HG03060 (cell line): ENCODE measurements around the gene PHTF1.
"Not testable (repeated sequence)": the region's sequence is repeated elsewhere in the genome, so short reads cannot be mapped to it uniquely, and the experiment has no call there.

Experiments used
- ATAC-seq: cut with Tn5 transposase; IDR thresholded peaks from one replicate; pipeline ENCODE4 v1.9.1; 2021; ENCODE audit warnings: low read depth, moderate number of reproducible peaks; ENCODE audit not compliant: unreplicated experiment

The PHTF1 gene

DNA sequence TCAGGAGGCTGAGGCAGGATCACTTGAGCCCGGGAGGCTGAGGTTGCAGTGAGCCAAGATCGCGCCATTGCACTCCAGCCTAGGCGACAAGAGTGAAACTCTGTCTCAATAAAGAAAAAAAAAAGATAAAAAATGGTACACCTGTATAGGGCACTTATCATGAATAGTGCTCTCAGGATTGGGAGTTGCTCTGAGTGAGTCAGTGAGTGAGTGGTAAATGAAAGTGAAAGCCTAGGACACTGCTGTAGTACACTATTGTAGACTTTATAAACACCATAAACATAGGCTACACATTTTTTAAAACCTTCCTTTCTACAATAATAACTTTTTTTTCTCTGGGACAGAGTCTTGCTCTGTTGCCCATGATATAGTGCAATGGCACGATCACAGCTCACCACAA lies 16.8 kb downstream of the PHTF1 start:
- no peak for ATAC-seq

DNA sequence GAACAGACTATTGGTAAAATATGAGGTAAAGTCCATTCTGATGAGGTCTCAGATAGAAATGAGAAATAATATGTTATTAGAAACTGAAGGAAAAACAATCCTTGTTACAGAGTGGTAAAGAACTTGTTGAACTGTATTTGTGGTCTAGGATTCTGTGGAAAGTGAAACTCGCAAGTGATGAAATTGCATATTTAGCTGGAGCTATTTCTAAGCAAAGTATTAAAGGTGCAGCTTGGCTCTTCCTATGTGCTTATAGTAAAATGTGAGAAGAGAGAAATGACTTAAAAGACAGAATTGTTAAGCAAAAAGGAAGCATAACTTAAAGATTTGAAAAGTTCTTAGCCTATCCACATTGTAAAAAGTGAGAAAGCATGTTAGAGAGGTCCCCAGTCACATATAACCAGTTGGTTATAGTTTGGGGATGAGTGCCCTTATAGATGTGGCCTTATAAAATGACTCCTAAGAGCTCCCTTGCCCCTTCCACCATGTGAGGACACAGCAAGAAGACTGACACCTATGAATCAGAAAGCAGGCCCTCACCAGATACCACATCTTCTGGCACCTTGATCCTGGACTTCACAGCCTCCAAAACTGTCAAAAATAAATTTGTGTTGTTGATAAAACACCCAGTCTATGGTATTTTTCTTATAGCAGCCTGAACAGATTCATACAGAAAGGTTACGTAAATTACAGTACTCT lies 24.8 kb downstream of the PHTF1 start:
- ATAC-seq = no peak

DNA sequence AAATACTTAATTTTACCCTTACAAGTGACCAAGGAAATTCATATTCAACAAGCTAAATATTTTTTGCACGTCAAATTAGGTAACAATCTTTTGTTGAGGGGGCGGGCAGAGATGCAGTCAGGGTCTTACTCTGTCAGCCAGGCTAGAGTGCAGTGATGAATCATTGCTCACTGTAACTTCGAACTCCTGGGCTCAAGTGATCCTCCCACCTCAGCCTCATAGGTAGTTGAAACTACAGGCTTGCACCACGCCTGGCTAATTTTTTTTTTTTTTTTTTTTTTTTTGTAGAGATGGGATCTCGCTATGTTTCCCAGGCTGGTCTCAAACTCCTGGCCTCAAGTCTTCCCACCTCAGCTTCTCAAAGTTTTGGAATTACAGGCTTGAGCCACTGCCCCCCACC lies 26.5 kb downstream of the PHTF1 start:
- no peak for ATAC-seq

DNA sequence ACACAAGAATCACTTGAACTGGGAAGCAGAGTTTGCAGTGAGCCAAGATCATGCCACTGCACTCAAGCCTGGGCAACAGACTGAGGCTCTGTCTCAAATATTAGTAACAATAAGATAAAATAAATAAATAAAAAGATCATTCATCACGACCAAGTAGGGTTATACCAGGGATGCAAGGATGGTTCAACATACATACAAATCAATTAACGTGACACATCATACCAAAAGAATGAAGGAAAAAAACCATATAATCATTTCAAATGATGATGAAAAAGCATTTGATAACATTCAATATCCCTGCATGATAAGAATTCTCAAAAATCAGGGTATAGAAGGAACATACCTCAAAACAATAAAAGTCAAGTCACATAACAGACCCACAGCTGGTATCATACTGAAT lies 38.3 kb downstream of the PHTF1 start:
- ATAC-seq = no peak

DNA sequence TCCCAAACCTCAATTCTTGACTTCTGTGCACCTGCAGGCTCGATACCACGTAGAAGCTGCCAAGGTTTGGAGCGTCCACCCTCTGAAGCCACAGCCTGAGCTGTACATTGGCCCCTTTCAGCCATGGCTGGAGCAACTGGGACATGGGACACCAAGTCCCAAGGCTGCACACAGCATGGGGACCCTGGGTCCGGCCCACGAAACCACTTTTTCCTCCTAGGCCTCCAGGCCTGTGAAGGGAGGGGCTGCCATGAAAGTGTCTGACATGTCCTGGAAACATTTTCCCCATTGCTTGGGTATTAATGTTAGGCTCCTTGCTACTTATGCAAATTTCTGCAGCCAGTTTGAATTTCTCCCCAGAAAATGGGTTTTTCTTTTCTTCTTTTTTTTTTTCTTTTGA lies 40.7 kb downstream of the PHTF1 start:
- not testable (repeated sequence) for ATAC-seq

DNA sequence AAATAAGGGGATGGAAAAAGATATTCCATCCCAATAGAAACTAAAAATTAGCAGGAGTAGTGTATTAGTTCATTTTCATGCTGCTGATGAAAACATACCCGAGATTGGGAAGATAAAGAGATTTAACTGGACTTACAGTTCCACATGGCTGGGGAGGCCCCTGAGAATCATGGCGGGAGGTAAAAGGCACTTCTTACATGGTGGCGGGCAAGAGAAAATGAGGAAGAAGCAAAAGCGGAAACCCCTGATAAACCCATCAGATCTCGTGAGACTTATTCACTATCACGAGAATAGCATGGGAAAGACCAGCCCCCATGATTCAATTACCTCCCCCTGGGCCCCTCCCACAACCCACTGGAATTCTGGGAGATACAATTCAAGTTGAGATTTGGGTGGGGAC lies 41.8 kb downstream of the PHTF1 start:
- not testable (repeated sequence) for ATAC-seq

DNA sequence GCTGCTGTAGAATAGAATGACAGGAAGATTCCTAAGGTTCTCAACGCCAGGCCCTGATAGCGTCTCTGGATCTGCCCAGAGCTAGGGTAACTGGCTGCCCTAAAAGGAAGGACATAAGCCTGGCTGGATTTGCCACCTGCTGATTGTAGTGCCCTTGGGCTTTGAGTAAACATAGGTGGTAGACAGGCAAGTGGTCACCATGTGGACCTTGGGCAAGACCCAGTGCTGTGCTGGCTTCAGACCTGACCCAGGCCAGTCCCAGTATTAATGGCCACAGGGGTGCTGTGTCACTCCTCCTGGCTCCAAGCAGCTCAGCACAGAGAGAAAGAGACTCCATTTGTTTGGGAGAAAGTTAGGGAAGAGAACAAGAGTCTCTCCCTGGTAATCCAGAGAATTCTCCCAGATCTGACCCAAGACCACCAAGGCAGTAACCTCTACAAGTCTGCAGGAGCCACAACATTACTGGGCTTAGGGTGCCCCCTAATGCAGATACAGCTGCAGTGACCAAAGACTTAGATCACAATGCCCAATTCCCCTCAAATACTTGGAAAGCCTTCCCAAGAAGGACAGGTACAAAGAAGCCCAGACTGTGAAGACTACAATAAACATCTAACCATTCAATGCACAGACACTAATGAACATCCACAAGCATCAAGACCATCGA lies 44.5 kb downstream of the PHTF1 start:
- no peak for ATAC-seq

DNA sequence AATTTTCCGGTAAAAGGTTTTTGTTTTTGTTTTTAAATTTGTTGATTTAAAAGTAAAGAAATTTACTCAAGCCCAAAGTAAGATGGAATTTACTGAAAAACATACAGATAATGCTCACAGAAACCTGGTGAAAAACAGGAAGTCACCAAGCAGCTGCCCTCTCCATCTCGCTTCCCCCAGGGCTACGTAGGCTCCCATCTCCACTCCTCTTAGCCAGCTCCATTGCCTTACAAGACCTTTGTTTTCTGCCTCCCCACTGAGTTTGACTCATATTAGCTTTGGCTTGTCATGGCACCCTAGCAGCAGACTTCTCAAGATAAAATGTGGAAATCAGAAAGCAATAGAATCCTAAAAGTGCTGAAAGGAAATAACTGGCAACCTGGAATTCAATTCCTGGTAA lies 57.9 kb downstream of the PHTF1 start:
- ATAC-seq = no peak

DNA sequence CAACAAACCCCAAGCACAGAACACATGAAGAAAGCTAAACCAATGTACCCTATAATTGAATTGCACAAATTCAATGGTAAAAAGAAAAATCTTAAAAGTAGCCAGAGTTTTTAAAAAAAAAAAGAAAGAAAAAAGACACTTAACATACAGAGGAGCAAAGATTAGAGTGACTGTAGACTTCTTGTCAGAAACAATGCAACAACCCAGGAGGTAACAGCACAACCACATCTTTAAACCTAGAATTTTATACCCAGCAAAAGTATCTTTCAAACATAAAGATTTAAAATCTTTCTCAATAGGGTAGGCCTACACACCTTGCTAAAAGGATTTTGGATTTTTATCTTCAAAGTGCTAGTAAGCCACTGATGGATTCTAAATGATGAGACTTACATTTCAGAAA lies 64.4 kb downstream of the PHTF1 start:
- ATAC-seq = no peak

DNA sequence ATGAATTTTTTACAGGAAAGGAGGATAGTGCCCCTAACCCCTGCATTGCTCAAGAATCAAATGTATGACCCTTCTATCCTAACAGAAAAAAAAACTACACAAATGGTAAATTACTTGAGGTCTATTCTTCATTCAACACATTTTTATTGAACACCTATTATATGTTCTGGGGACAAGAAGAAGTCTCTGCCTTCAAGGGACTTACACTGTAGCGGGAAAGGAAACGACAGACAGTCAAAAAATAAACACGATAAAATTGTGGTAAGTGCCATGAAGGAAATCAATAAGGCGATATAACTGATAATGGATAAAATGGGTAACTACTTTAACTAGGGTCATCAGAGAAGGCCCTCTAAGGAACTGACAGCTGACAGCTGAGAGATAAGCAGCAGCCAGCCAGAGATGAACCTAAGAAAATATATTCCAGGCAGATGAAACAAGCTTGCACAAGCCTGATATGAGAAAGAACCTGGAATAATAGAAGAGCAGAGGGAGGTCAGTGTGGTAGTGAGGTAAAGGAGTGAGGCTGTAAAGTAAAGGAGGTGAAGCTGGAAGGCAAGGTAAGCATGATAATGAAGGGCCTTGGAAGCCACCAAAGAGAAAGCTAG lies 66.4 kb downstream of the PHTF1 start:
- no peak for ATAC-seq

DNA sequence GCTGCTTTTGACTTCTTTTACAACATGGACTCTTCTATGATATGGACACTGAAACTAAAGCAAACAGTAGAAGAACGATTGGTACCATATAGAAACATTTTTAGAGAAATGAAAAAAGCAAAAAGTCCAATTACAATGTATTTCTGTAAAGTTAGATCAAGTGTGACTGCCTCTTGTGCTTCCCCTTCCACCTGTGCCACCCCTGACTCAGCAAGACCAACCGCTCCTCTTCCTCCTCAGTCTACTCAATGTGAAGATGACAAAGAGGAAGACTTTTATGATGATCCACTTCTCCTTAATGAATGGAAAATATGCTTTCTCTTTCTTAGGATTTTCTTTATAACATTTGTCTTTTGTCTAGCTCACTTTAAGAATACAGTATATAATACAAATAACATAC lies 66.9 kb downstream of the PHTF1 start:
- no peak for ATAC-seq

DNA sequence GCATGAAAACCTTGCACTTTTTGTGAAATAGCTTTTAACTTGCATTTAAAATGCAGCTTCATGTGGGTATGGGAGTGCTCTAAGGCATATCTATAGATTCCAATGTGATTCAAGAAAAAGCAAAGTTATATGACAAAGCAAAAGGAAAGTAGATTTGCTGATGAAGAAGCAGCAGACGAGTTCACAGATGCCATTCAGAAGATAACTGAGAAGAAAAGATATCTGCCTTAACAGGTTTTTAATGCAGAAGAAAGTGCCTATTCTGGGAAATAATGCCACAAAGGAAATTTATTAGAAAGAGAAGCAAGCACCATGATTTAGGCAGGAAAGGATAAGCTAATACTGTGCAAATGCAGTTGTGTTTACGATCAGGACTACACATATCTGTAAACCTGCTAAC lies 68.1 kb downstream of the PHTF1 start:
- no peak for ATAC-seq

DNA sequence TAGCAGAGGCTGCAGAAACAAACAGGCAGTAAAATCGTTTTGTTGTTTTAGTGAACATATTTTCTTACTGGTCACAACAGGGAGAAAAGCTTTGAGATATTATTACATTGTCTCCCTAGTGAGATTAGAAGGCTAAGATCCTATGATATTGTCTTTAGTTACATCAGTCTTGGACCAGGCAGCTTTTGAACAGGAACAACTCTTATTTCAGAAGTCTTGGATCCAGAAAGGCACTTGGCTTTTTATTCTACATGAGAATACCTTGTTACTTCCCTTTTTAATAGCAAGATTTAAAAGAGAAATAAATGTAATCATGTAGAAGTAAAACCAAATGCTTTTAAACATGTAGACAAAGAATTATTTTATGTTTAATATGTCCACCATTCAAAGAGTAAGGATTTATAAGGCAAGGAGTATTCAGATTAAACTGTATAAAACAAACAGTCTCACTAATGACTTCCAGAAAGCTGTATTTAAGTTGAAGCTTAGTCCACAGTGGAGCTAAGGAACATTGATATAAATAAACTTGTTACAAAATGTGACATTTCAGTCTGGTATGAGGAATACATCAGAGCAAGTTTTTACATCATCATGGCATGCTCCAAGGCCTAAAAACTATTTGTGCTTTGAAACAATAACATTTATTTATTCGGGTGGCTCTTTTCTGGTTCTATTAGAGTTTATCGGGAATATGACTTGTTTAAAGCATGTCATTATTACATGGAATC lies 72.2 kb downstream of the PHTF1 start:
- no peak for ATAC-seq

DNA sequence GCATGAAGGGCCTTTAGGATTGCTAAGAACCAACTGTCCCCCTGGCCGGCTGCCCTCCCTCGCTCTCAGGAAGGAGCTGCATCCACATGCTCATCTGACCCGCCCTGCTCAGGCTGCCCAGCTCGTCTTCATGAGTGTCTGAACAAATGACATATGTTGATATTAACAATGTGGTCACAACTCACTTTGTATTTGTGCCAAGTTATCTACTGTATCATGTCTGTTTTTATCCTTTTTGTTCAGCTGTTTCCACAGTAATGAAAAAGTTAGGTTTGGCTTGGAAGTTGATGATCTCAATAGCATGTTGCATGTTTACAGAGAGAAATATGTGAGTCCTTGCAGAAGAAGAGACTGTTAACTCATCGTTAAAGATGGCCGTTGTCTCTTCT lies 75.1 kb downstream of the PHTF1 start:
- ATAC-seq = no peak

DNA sequence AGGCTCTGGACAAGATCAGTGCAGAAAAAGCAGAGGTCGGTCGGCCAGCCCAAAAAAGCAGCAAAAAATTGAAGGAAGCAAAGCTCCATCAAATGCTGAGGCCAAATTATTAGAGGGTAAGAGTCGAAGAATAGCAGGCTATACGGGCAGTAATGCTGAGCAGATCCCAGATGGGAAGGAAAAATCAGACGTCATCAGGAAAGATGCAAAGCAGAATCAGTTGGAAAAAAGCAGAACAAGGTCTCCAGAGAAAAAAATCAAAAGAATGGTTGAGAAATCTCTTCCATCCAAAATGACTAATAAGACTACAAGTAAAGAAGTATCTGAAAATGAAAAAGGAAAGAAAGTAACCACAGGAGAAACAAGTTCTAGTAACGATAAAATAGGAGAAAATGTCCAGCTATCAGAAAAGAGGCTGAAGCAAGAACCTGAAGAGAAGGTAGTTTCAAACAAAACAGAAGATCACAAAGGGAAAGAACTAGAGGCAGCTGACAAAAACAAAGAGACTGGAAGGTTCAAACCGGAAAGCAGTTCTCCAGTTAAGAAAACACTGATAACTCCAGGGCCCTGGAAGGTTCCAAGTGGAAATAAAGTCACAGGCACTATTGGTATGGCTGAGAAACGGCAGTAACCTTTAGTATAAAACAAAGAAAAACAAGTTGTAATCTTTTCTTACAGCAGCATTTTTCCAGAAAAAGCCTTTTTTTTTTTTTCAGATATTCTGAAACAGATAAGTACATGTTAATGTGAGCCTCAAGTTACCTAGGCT lies 75.7 kb downstream of the PHTF1 start:
- ATAC-seq = no peak

DNA sequence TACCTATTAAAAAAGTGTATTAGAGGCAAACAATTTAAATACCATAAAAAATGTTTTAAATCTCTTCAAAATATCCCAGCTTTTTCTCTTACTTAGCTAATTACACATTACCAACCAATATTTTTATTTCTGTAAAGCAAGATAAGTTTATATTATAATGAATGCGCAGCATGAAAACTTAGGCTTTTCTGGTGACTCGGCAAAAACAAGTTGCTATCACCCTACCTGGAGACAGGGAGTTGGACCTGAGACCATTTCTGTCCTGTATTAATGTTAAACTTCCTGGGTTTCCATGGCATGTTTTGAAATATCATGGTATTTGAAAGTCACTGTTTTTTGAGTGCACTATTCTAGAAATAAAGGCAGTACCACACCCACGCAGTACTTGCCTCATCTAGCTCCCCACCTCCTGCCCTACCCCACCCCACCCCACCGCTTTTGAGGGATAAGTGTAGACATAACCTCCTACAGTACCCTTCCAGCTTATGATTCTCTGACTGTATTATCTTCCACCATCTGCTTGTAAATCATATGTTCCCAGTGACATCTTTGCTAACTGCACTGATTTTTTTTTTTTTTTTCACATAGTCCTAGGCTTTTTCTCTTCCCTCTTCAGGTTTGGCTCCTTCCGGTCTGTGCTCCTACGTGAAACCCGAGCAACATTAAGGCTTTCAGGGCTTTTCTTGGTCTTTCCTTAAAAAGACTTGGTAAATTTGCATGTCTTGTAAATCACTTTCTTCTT lies 77.5 kb downstream of the PHTF1 start:
- no peak for ATAC-seq

DNA sequence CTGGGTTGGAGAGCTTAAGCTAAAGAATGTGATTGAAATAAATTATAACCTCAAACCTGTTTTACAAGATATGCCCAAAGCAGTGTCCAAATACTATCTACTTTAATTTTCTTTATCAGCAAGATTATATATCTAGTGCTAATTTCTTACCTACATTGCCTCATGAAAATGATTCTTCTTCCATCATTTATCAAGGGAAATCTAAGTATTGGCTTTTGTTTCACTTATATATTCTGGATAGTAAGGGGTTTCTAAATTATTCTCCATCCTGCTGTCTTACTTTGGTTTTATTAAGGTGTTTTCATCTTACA lies 81.2 kb downstream of the PHTF1 start:
- ATAC-seq = no peak

DNA sequence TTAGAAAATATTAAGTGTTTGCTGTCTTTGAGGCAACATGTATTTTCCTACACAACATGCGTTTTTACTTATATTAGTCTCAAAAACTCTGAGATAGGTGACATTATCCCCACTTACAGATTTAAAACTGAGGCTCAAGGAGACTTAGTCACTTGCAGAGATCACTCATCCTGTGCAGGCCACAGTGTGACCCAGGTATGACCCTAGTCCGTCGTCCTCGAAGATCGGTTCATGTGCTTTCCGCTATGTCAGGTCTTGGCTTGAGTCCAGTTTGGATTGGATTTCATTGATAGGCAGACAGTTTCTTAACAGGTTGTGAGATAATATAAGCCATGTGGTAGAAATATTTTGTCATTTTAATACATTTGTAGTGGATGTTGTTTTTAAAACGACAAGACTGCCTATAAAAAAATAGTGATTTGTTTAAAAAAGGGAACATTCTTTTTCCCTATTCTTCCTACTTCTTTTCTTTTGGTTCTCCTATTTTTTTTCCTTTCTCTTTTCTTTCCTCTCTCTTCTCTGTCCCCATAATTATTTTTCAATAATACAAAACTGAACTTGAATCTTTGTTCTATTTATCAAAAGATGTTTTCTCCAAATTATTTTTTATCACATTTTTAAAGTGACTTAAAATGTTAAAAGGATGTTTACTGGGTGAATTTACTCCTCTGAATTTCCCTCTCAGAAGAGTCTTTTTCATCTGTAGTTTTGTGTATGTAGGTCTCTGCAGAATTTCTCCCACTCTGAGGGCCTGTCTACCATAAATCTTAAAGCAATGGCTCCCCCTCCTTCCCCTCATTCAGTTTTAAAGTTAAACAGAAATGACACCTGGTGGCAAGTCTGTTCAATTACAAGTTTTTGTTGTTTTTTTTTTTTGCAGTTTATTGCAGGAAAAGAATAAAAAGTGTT lies 81.8 kb downstream of the PHTF1 start:
- ATAC-seq = no peak

DNA sequence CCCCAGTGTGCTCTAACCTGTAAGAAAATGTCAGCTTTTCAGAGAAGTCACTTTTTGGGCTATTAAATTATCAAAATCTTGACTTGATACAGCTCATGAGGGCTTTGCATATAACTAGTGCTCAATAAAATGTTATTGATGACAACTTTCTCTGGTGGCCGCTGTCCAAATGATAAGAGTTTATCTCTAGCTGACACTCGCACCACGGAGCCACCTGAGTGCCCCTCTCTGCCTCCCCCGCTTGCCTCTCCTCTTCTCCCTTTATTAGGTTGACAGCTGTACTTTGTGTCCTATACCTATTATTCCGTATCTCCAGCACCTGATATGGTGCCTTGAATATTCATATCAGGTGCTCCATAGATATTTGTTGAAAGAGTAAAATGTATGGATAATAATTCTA lies 82.8 kb downstream of the PHTF1 start:
- ATAC-seq = no peak
